ENCODE results near the gene OBSCN. TPM values are rescaled to one million over a fixed set of nuclear protein-coding genes. Genes with fewer than 3 reads are reported as not detected.

Gene OBSCN
- total and polyA plus RNA-seq, 2 of the 4 experiments (the other 2 are of a cell fraction), result 4.1 to 9.5 TPM

GRCh38 chr1:228293816-228294500 lies 86.1 kb downstream of the OBSCN start:
- no peak overlapping the region for H2AK5ac ChIP-seq (ENCODE audit: low read depth, low read length)
- H2AFZ ChIP-seq (replicated peaks; ENCODE audit: low read length, poor library complexity), result no peak overlapping the region
- no peak overlapping the region for H2BK20ac ChIP-seq (ENCODE audit: low read depth, low read length)
- peaks cover 2% of the 10 kb centered on the region; the same call in 1 of the 2 replicates for H3K9me3 ChIP-seq (ENCODE audit: control insufficient read depth, insufficient read depth, low read length)
- H3K27ac ChIP-seq (ENCODE audit: insufficient read depth, low read length), result no peak overlapping the region
- no peak for DNase-seq
- no peak overlapping the region for H3K4ac ChIP-seq (ENCODE audit: low read depth, low read length)
- intact Hi-C loops (cut with micrococcal nuclease), result no loop called here
- H3K36me3 ChIP-seq (ENCODE audit: control insufficient read depth, insufficient read depth, low read length), result peaks cover 23% of the 10 kb centered on the region
- no peak overlapping the region for H3K56ac ChIP-seq (ENCODE audit: extremely low read depth, insufficient read depth, low read length)
- H4K5ac ChIP-seq (ENCODE audit: low read depth, low read length), result no peak overlapping the region
- H3K4me3 ChIP-seq (ENCODE audit: insufficient read depth, low read depth, low read length), result no peak overlapping the region
- no peak overlapping the region for H4K91ac ChIP-seq (ENCODE audit: insufficient read depth, low read depth, low read length)
- WGBS, 2 experiments (ENCODE audit: extremely low coverage in 2 of 2, insufficient read length in 1 of 2), result 92% methylated on average over 6 of the region's 14 CpGs; no CpG with 5 or more reads in 1 of the 2 experiments
- POLR2A ChIA-PET (ENCODE audit: unreplicated experiment), result no interaction called here
- no peak for ATAC-seq (ENCODE audit: low read depth)
- H3K4me1 ChIP-seq (ENCODE audit: control insufficient read depth, insufficient read depth, low read length), result no peaks in the 10 kb centered on the region
- no peak overlapping the region for H2BK5ac ChIP-seq (ENCODE audit: low read depth, low read length, poor library complexity, severe bottlenecking)
- H3K79me1 ChIP-seq (ENCODE audit: low read depth in 1 of 2, low read length in 2 of 2), result no peaks in the 10 kb centered on the region
- no peak overlapping the region for H4K8ac ChIP-seq (ENCODE audit: low read depth in 2 of 2, low read length in 2 of 2)
- no peak overlapping the region for H3K18ac ChIP-seq (ENCODE audit: low read depth, low read length)
- in situ Hi-C loops (cut with MboI; ENCODE audit: low sequenced_read_pairs), result no loop called here
- H2AK9ac ChIP-seq (replicated peaks; ENCODE audit: low read depth, low read length, poor library complexity), result no peak overlapping the region
- H3K14ac ChIP-seq (replicated peaks; ENCODE audit: low read depth, low read length), result no peak overlapping the region
- no peaks in the 10 kb centered on the region; the same call in 1 of the 2 replicates for H3K9me1 ChIP-seq (ENCODE audit: insufficient read depth, low read length)
- H2BK15ac ChIP-seq (ENCODE audit: low read depth, low read length), result no peak overlapping the region
- no peak overlapping the region for H3K9ac ChIP-seq (ENCODE audit: low read depth, low read length)
- no peak overlapping the region for H3K4me2 ChIP-seq (ENCODE audit: low read depth, low read length)
- H3K27me3 ChIP-seq (ENCODE audit: control insufficient read depth, insufficient read depth, low read length), result no peaks in the 10 kb centered on the region
- dilution Hi-C loops (cut with HindIII; ENCODE audit: low sequenced_read_pairs, unreplicated experiment), result no loop called here
- no peak overlapping the region for H2BK120ac ChIP-seq (ENCODE audit: low read depth, low read length)
- TF ChIP-seq CEBPB (IDR thresholded peaks at IDR 0.05; ENCODE audit: low read depth, low read length) (no peak), CTCF (conservative IDR thresholded peaks at IDR 0.05; ENCODE audit: low read depth, low read length) (no peak), ELK1 (IDR thresholded peaks at IDR 0.05; ENCODE audit: borderline replicate concordance, low read depth, low read length) (no peak), MAZ (IDR thresholded peaks at IDR 0.05; ENCODE audit: borderline replicate concordance, low read depth, low read length) (no peak), RCOR1 (IDR thresholded peaks at IDR 0.05; ENCODE audit: insufficient replicate concordance, low read length) (no peak), BHLHE40 (IDR thresholded peaks at IDR 0.05; ENCODE audit: low read depth, low read length) (no peak), MXI1 (IDR thresholded peaks at IDR 0.05; ENCODE audit: borderline replicate concordance, low read depth, low read length) (no peak), USF2 (IDR thresholded peaks at IDR 0.05; ENCODE audit: low read depth, low read length) (no peak)
- CTCF ChIA-PET, result no interaction called here
- no TSS peak for BruUV-seq (replicated peaks)
- no peaks in the 10 kb centered on the region for H4K20me1 ChIP-seq (ENCODE audit: insufficient read depth, low read length)
- no peak overlapping the region for H3K23ac ChIP-seq (ENCODE audit: low read depth, low read length)
